SU-DHL-6 (cell line): ENCODE results near the gene RBP3.

Experiments used
- H2AFZ ChIP-seq: fragments of 200-600 bp; sonication (generic); 2 replicates; pipeline ENCODE4 v1.6.1; 2014; ENCODE audit warnings: low read depth, mild to moderate bottlenecking, moderate library complexity, mixed read lengths, antibody characterized with exemption, low read length; ENCODE audit not compliant: severe bottlenecking
- H3F3A ChIP-seq: fragments of 200-600 bp; shearing (Covaris generic); 2 replicates; pipeline ENCODE4 v1.6.0; 2016; ENCODE audit warnings: antibody characterized with exemption, mild to moderate bottlenecking; ENCODE audit not compliant: insufficient read depth
- H3K27ac ChIP-seq: fragments of 200-600 bp; sonication (generic); 2 replicates; pipeline ENCODE4 v1.5.1; 2016; ENCODE audit warnings: low read depth, mild to moderate bottlenecking, low read length, moderate library complexity, mixed read lengths
- H3K27me3 ChIP-seq: fragments of 200-600 bp; sonication (generic), shearing (Covaris generic); 2 replicates; pipeline ENCODE4 v1.6.0; 2014; ENCODE audit warnings: mild to moderate bottlenecking, low read length
- H3K36me3 ChIP-seq: fragments of 200-600 bp; sonication (generic); 2 replicates; pipeline ENCODE4 v1.6.1; 2014; ENCODE audit warnings: mild to moderate bottlenecking, low read length, mixed read lengths
- H3K4me2 ChIP-seq: fragments of 300-600, 200-600 bp; shearing (Covaris generic), sonication (generic); 2 replicates; pipeline ENCODE4 v1.6.0; 2014; ENCODE audit warnings: low read length, low read depth, mild to moderate bottlenecking; ENCODE audit not compliant: poor library complexity, severe bottlenecking
- H3K4me3 ChIP-seq: fragments of 200-600 bp; sonication (generic); 2 replicates; pipeline ENCODE4 v1.5.1; 2014; ENCODE audit warnings: antibody characterized with exemption, low read length, mild to moderate bottlenecking, mixed read lengths; ENCODE audit not compliant: insufficient read depth, poor library complexity, severe bottlenecking
- H3K79me2 ChIP-seq: fragments of 200-600 bp; sonication (generic); 2 replicates; pipeline ENCODE4 v1.6.1; 2014; ENCODE audit warnings: mild to moderate bottlenecking, low read length, moderate library complexity; ENCODE audit not compliant: insufficient read depth
- H3K9ac ChIP-seq: fragments of 200-600 bp; sonication (generic); 2 replicates; pipeline ENCODE4 v1.7.0; 2014; ENCODE audit warnings: mild to moderate bottlenecking, low read length
- H3K9me2 ChIP-seq: fragments of 200-600 bp; sonication (generic); replicated peaks from 2 replicates; pipeline ENCODE4 v1.6.1; 2014; ENCODE audit warnings: low read length; ENCODE audit not compliant: insufficient read depth
- H3K9me3 ChIP-seq: fragments of 200-600 bp; sonication (generic); 2 replicates; pipeline ENCODE4 v1.6.1; 2014; ENCODE audit warnings: low read length, mixed read lengths; ENCODE audit not compliant: insufficient read depth
- H4K20me1 ChIP-seq: fragments of 200-600 bp; sonication (generic); 2 replicates; pipeline ENCODE4 v1.6.1; 2014; ENCODE audit warnings: low read depth, mild to moderate bottlenecking, antibody characterized with exemption, low read length, moderate library complexity, mixed read lengths
- EZH2phosphoT487 ChIP-seq: fragments of 200-600 bp; sonication (generic), shearing (Covaris generic); conservative IDR thresholded peaks from 2 replicates; pipeline ENCODE4 v1.6.1; 2018; ENCODE audit warnings: mild to moderate bottlenecking, antibody characterized with exemption, low read length, moderate library complexity, mixed read lengths
- TF ChIP-seq, protein P1 (sequence below): fragments of 200-600 bp; sonication (generic); IDR thresholded peaks from one replicate; pipeline ENCODE4 v1.5.1; 2017; ENCODE audit warnings: antibody characterized with exemption, mild to moderate bottlenecking, low read length, moderate library complexity; ENCODE audit not compliant: insufficient read depth, poor library complexity, severe bottlenecking

RBP3 gene

DNA sequence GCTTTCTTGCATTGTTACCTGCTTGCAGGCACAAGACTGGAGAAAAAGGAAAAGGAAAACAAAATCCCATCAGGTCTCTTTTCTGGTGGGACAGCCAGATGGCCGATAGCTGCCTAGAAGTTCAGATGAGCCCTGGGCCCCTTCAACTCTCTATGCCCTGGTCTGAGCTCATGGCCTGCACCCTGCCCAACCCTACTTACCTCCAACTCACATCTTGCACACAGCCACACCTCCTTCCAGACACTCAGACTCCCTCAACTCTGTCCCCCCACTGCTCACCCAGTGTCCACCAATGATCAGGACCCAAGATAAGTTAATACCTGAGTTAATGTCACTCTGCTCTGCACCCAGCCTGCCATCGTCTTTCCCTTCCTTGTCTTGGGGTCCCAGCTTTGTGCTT is 10.9 kb downstream of the RBP3 start:
- Histone ChIP-seq H4K20me1 (no peaks in the 10 kb centered on the region), H3K4me2 (no peak overlapping the region), H3K27ac (no peak overlapping the region)

DNA sequence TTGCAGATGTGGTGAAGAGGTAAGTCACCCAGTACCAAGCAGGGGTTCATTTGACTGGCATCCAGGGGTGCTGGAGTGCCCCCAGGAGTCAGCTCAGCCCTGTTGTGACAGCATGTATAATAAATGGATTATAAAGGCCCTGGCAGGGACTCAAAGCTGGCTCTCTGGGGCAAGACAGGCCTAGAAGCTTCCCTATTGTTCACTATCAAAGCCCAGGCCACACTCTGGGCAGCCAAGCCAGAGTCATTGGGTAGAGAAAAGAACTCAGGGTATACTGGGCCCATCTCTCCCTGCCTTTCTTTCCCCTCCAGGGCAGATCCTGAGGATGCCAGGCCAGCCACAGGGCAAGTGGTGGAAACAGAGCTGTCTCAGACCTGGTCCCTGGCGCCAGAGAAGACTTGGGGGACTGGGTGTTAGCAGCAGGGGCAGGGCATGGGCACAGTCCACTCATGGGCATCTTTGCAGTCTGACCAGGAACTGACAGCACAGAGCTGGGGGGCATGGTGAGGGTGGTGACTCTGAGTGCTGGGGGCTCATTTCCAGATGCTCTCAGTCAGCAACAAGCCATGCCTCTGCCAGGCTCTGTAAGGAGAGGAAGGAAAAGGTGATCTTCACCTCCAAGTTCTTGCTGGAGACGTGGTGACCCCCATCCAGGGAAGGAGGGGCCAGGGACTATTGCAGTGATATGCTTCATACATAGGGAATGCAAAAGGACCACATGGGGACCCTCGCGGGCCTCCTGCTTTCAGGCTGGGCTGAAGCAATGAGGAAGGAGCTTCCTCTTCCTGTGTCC is 11.7 kb downstream of the RBP3 start:
- H3K4me3 ChIP-seq: no peak overlapping the region
- H4K20me1 ChIP-seq: no peaks in the 10 kb centered on the region
- no peaks in the 10 kb centered on the region for H3K9me2 ChIP-seq
- H3K79me2 ChIP-seq: no peaks in the 10 kb centered on the region
- no peak overlapping the region for H3K27ac ChIP-seq
- H3F3A ChIP-seq: no peaks in the 10 kb centered on the region
- no peaks in the 10 kb centered on the region for H3K27me3 ChIP-seq
- no peaks in the 10 kb centered on the region for H3K9me3 ChIP-seq
- no peak overlapping the region for H3K4me2 ChIP-seq
- H2AFZ ChIP-seq: no peak overlapping the region
- no peak overlapping the region for H3K9ac ChIP-seq
- H3K36me3 ChIP-seq: no peaks in the 10 kb centered on the region
- TF ChIP-seq EZH2phosphoT487: no peak
- TF ChIP-seq, protein P1, sequence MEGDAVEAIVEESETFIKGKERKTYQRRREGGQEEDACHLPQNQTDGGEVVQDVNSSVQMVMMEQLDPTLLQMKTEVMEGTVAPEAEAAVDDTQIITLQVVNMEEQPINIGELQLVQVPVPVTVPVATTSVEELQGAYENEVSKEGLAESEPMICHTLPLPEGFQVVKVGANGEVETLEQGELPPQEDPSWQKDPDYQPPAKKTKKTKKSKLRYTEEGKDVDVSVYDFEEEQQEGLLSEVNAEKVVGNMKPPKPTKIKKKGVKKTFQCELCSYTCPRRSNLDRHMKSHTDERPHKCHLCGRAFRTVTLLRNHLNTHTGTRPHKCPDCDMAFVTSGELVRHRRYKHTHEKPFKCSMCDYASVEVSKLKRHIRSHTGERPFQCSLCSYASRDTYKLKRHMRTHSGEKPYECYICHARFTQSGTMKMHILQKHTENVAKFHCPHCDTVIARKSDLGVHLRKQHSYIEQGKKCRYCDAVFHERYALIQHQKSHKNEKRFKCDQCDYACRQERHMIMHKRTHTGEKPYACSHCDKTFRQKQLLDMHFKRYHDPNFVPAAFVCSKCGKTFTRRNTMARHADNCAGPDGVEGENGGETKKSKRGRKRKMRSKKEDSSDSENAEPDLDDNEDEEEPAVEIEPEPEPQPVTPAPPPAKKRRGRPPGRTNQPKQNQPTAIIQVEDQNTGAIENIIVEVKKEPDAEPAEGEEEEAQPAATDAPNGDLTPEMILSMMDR: no peak

More for the DNA sequence above, 10.9 kb downstream of the RBP3 start:
- H3K27me3 ChIP-seq: no peaks in the 10 kb centered on the region
- H3F3A ChIP-seq: no peaks in the 10 kb centered on the region
- H3K36me3 ChIP-seq: no peaks in the 10 kb centered on the region
- no peaks in the 10 kb centered on the region for H3K79me2 ChIP-seq
- H2AFZ ChIP-seq: no peak overlapping the region
- TF ChIP-seq EZH2phosphoT487: no peak
- TF ChIP-seq, protein P1: no peak
- no peaks in the 10 kb centered on the region for H3K9me2 ChIP-seq
- H3K4me3 ChIP-seq: no peak overlapping the region
- H3K9ac ChIP-seq: no peak overlapping the region
- H3K9me3 ChIP-seq: no peaks in the 10 kb centered on the region

DNA sequence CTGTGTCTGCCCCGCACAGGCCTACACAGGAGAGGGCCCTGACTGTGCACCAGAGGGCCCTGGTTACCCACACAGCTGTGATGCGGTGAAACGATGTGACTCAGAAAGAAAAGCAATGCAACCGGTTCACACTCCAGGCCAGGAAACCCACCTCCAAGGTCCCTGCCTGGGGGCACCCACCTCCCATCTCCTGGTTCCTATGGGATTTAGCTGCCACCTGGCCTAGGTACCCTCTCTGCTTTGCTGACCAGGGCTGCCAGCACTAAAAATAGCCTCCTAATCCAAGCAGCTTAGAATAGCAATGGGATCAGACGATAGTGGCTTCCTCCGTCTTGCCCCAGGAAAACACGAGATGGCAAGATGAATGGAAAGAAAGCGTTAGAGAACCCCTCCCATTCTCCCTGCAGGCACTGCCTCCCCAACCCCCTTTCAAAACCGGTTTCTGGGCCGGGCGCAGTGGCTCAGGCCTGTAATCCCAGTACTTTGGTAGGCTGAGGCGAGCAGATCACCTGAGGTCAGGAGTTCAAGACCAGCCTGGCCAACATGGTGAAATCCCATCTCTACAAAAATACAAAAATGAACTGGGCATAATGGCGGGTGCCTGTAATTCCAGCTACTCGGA is 12.4 kb downstream of the RBP3 start:
- H3K27ac ChIP-seq: no peak overlapping the region
- H3K79me2 ChIP-seq: no peaks in the 10 kb centered on the region
- no peaks in the 10 kb centered on the region for H3K27me3 ChIP-seq
- TF ChIP-seq, protein P1: no peak
- TF ChIP-seq EZH2phosphoT487: no peak
- H3K9ac ChIP-seq: no peak overlapping the region
- no peaks in the 10 kb centered on the region for H3F3A ChIP-seq
- H4K20me1 ChIP-seq: no peaks in the 10 kb centered on the region
- no peak overlapping the region for H2AFZ ChIP-seq
- no peak overlapping the region for H3K4me3 ChIP-seq
- no peaks in the 10 kb centered on the region for H3K36me3 ChIP-seq
- no peaks in the 10 kb centered on the region for H3K9me3 ChIP-seq
- H3K9me2 ChIP-seq: no peaks in the 10 kb centered on the region
- H3K4me2 ChIP-seq: no peak overlapping the region
